HG03432 (cell line): ENCODE data around the gene NFATC3.
A peak's percentile ranks its signal among the peaks of the same experiment; 100 is the strongest.

Experiments
- ATAC-seq: cut with Tn5 transposase; IDR thresholded peaks from one replicate; pipeline ENCODE4 v1.9.1; 2021; ENCODE audit warnings: mild to moderate bottlenecking, moderate library complexity; ENCODE audit not compliant: unreplicated experiment

The NFATC3 gene

GRCh38 chr16:68228652-68229051 lies 143.5 kb downstream of the NFATC3 start:
- ATAC-seq: no peak

- no peak for ATAC-seq
Measured at GRCh38 chr16:68229431-68230175, 144.4 kb downstream of the NFATC3 start.

GRCh38 chr16:68230176-68230571 lies 145.0 kb downstream of the NFATC3 start:
- no peak for ATAC-seq

GRCh38 chr16:68230956-68231355 lies 145.8 kb downstream of the NFATC3 start:
- ATAC-seq: no peak

GRCh38 chr16:68231384-68232136 lies 146.4 kb downstream of the NFATC3 start:
- no peak for ATAC-seq

- no peak for ATAC-seq
Measured at GRCh38 chr16:68232335-68232734, 147.2 kb downstream of the NFATC3 start.

- ATAC-seq: no peak
Measured at GRCh38 chr16:68233085-68233834, 148.1 kb downstream of the NFATC3 start.

GRCh38 chr16:68233835-68234187 lies 148.6 kb downstream of the NFATC3 start:
- no peak for ATAC-seq

- no peak for ATAC-seq
Measured at GRCh38 chr16:68234188-68235107, 149.3 kb downstream of the NFATC3 start.

- ATAC-seq: no peak
Measured at GRCh38 chr16:68235108-68235886, 150.1 kb downstream of the NFATC3 start.

GRCh38 chr16:68235887-68236136 lies 150.6 kb downstream of the NFATC3 start, which contains the start of gene ESRP2:
ESRP2 (minus strand) TSS chr16:68236127; CDS start chr16:68236045, 82 bp downstream.
- no peak for ATAC-seq

- ATAC-seq: no peak
Measured at GRCh38 chr16:68236137-68236825, 151.1 kb downstream of the NFATC3 start.

GRCh38 chr16:68236826-68237242 lies 151.7 kb downstream of the NFATC3 start:
- ATAC-seq: no peak

- peak; percentile 84 for ATAC-seq
Measured at GRCh38 chr16:68237243-68238028, 152.3 kb downstream of the NFATC3 start.

- peak; percentile 18 for ATAC-seq
Measured at GRCh38 chr16:68238029-68238345, 152.8 kb downstream of the NFATC3 start.

GRCh38 chr16:68242085-68242484 lies 156.9 kb downstream of the NFATC3 start:
- ATAC-seq: no peak

GRCh38 chr16:68242926-68243858 lies 158.0 kb downstream of the NFATC3 start:
- no peak for ATAC-seq

GRCh38 chr16:68244481-68244902 lies 159.3 kb downstream of the NFATC3 start:
- no peak for ATAC-seq
